ENCODE results near the gene ZNF275.

GRCh38 chrX:153366878-153367538 is 33.1 kb downstream of the ZNF275 start:
- TF ChIP-seq CTCF (conservative IDR thresholded peaks at IDR 0.05; ENCODE audit: low read depth, low read length) (no peak), POLR2A (IDR thresholded peaks at IDR 0.05; ENCODE audit: low read depth, low read length) (no peak), BHLHE40 (IDR thresholded peaks at IDR 0.05; ENCODE audit: low read depth, low read length) (no peak), MAZ (IDR thresholded peaks at IDR 0.05; ENCODE audit: borderline replicate concordance, low read depth, low read length) (no peak), SMC3 (IDR thresholded peaks at IDR 0.05; ENCODE audit: low read depth, low read length) (no peak), USF2 (IDR thresholded peaks at IDR 0.05; ENCODE audit: low read depth, low read length) (no peak), MXI1 (IDR thresholded peaks at IDR 0.05; ENCODE audit: borderline replicate concordance, low read depth, low read length) (no peak), ELK1 (IDR thresholded peaks at IDR 0.05; ENCODE audit: borderline replicate concordance, low read depth, low read length) (no peak), CEBPB (IDR thresholded peaks at IDR 0.05; ENCODE audit: low read depth, low read length) (no peak), NFE2L2 (IDR thresholded peaks at IDR 0.05; ENCODE audit: low read depth, low read length) (no peak), FOS (IDR thresholded peaks at IDR 0.05; ENCODE audit: low read depth, low read length) (no peak)
